GM12864 (cell line): ENCODE results near the gene S100A16.

Experiments used
- DNase-seq: peaks from one replicate; pipeline ENCODE4 v3.0.0-alpha.2; 2011; ENCODE audit warnings: low read depth
- H3K4me3 ChIP-seq: 2 replicates; pipeline ENCODE4 v1.5.1; 2011; ENCODE audit warnings: mild to moderate bottlenecking, low read depth, low read length, control low read depth
- CTCF ChIP-seq: IDR thresholded peaks from 2 replicates; pipeline ENCODE4 v1.5.1; 2011; ENCODE audit warnings: low read depth, mild to moderate bottlenecking, moderate library complexity, low read length, control low read depth, inconsistent platforms; ENCODE audit errors: missing control alignments

The S100A16 gene

GRCh38 chr1:153612755-153613331 lies at the start of gene S100A16:
Gene S100A16 (minus strand): TSS chr1:153613137. CDS start chr1:153608151, 4,986 bp downstream.
- H3K4me3 ChIP-seq = no peak within 1 kb of the TSS
- TF ChIP-seq CTCF = no peak
- DNase-seq = no peak

GRCh38 chr1:153662269-153662668 lies 49.3 kb upstream of the S100A16 start:
- no peak for TF ChIP-seq CTCF
- H3K4me3 ChIP-seq = no peak overlapping the region
- no peak for DNase-seq

GRCh38 chr1:153661111-153661708 lies 48.3 kb upstream of the S100A16 start:
- DNase-seq = no peak
- TF ChIP-seq CTCF = no peak
- no peak overlapping the region for H3K4me3 ChIP-seq

- peak overlapping the region; percentile 70; the same call in 1 of the 2 replicates for H3K4me3 ChIP-seq
- no peak for DNase-seq
- no peak for TF ChIP-seq CTCF
These were observed 46.7 kb upstream of the S100A16 start for GRCh38 chr1:153659656-153660055.

GRCh38 chr1:153659175-153659534 lies 46.2 kb upstream of the S100A16 start:
- peak overlapping the region; percentile 70 for H3K4me3 ChIP-seq
- TF ChIP-seq CTCF = no peak
- no peak for DNase-seq

- peak; percentile 8 for TF ChIP-seq CTCF
- DNase-seq = peak; percentile 57
- H3K4me3 ChIP-seq = peak within 1 kb of the TSS; percentile 70
These were observed 45.6 kb upstream of the S100A16 start, which contains the start of gene SNAPIN for GRCh38 chr1:153658400-153659174. Gene SNAPIN (plus strand): TSS chr1:153658703. CDS start chr1:153658744, 41 bp downstream.
